HG03378 (cell line): ENCODE results near the gene ST6GALNAC3.
"Not testable (repeated sequence)": the region's sequence is repeated elsewhere in the genome, so short reads cannot be mapped to it uniquely, and the experiment has no call there.

Experiments
- ATAC-seq: cut with Tn5 transposase; IDR thresholded peaks from one replicate; pipeline ENCODE4 v1.9.1; 2021; ENCODE audit warnings: mild to moderate bottlenecking, moderate library complexity; ENCODE audit not compliant: unreplicated experiment

The ST6GALNAC3 gene

GRCh38 chr1:76317299-76317900, 242.9 kb downstream of the ST6GALNAC3 start:
- no peak for ATAC-seq

- peak; percentile 93 for ATAC-seq
Observed at GRCh38 chr1:76330991-76331603, 256.6 kb downstream of the ST6GALNAC3 start.

- no peak for ATAC-seq
Observed at GRCh38 chr1:76335882-76336281, 261.3 kb downstream of the ST6GALNAC3 start.

GRCh38 chr1:76336931-76337371, 262.4 kb downstream of the ST6GALNAC3 start:
- ATAC-seq = no peak

- no peak for ATAC-seq
Observed at GRCh38 chr1:76337542-76338219, 263.1 kb downstream of the ST6GALNAC3 start.

GRCh38 chr1:76340056-76340455, 265.5 kb downstream of the ST6GALNAC3 start:
- no peak for ATAC-seq

GRCh38 chr1:76341816-76342215, 267.3 kb downstream of the ST6GALNAC3 start:
- not testable (repeated sequence) for ATAC-seq

- no peak for ATAC-seq
Observed at GRCh38 chr1:76343356-76343755, 268.8 kb downstream of the ST6GALNAC3 start.

GRCh38 chr1:76351655-76352054, 277.1 kb downstream of the ST6GALNAC3 start:
- ATAC-seq = no peak

- no peak for ATAC-seq
Observed at GRCh38 chr1:76352741-76353435, 278.3 kb downstream of the ST6GALNAC3 start.

- ATAC-seq = no peak
Observed at GRCh38 chr1:76354236-76354635, 279.7 kb downstream of the ST6GALNAC3 start.

- ATAC-seq = no peak
Observed at GRCh38 chr1:76366726-76367125, 292.2 kb downstream of the ST6GALNAC3 start.

GRCh38 chr1:76371941-76372340, 297.4 kb downstream of the ST6GALNAC3 start:
- ATAC-seq = no peak

GRCh38 chr1:76374086-76374485, 299.5 kb downstream of the ST6GALNAC3 start:
- ATAC-seq = no peak

GRCh38 chr1:76377247-76377646, 302.7 kb downstream of the ST6GALNAC3 start:
- ATAC-seq = no peak

GRCh38 chr1:76379506-76379905, 305.0 kb downstream of the ST6GALNAC3 start:
- ATAC-seq = no peak

GRCh38 chr1:76381450-76382097, 307.0 kb downstream of the ST6GALNAC3 start:
- no peak for ATAC-seq

GRCh38 chr1:76388261-76388660, 313.7 kb downstream of the ST6GALNAC3 start:
- ATAC-seq = no peak

GRCh38 chr1:76390456-76390855, 315.9 kb downstream of the ST6GALNAC3 start:
- no peak for ATAC-seq

- no peak for ATAC-seq
Observed at GRCh38 chr1:76395059-76395458, 320.5 kb downstream of the ST6GALNAC3 start.

GRCh38 chr1:76402128-76402527, 327.6 kb downstream of the ST6GALNAC3 start:
- no peak for ATAC-seq
